Neural progenitor cell (in vitro differentiated cells): ENCODE results near the gene LITAFD.
"Not testable (repeated sequence)": the region's sequence is repeated elsewhere in the genome, so short reads cannot be mapped to it uniquely, and the experiment has no call there.

Experiments
- EZH2 ChIP-seq: fragments of 200-600 bp; sonication (generic); IDR thresholded peaks from 2 replicates; pipeline ENCODE4 v1.6.1; 2017; ENCODE audit warnings: antibody characterized with exemption, mild to moderate bottlenecking, moderate library complexity
- EZH2phosphoT487 ChIP-seq: fragments of 200-600 bp; sonication (generic); IDR thresholded peaks from 2 replicates; pipeline ENCODE4 v1.6.1; 2017; ENCODE audit warnings: antibody characterized with exemption
- TF ChIP-seq, protein P1 (sequence below): fragments of 200-600 bp; sonication (generic); IDR thresholded peaks from 2 replicates; pipeline ENCODE4 v1.5.1; 2017; ENCODE audit warnings: antibody characterized with exemption, mild to moderate bottlenecking

DNA sequence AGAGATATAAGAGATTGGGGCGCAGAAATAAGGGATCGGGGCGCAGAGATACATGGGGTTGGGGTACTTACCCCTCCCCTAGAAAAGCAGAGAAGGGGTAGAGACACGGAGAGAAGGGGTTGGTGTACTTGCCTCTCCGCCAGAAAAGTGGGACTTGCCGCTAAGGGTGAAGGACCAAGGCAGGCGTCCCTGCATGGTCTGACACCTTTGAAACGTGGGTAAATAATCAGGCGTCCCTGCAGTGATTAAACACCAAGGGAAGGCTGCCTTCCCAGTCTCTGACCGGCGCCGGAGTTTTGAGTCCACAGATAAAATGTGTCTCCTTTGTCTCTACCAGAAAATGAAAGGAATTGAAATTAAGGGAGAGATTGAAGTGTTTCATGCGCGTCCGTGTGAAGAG lies 44.6 kb upstream of the LITAFD start:
- not testable (repeated sequence) for TF ChIP-seq EZH2phosphoT487, EZH2
- TF ChIP-seq, protein P1, sequence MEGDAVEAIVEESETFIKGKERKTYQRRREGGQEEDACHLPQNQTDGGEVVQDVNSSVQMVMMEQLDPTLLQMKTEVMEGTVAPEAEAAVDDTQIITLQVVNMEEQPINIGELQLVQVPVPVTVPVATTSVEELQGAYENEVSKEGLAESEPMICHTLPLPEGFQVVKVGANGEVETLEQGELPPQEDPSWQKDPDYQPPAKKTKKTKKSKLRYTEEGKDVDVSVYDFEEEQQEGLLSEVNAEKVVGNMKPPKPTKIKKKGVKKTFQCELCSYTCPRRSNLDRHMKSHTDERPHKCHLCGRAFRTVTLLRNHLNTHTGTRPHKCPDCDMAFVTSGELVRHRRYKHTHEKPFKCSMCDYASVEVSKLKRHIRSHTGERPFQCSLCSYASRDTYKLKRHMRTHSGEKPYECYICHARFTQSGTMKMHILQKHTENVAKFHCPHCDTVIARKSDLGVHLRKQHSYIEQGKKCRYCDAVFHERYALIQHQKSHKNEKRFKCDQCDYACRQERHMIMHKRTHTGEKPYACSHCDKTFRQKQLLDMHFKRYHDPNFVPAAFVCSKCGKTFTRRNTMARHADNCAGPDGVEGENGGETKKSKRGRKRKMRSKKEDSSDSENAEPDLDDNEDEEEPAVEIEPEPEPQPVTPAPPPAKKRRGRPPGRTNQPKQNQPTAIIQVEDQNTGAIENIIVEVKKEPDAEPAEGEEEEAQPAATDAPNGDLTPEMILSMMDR, result not testable (repeated sequence)
